Stimulated activated naive CD4-positive, alpha-beta T cell treated with Interleukin-2 at 50 U/mL for 16 hours (primary cell): Measurements from ENCODE around the gene TMEM123.
"Not testable (repeated sequence)": the region's sequence is repeated elsewhere in the genome, so short reads cannot be mapped to it uniquely, and the experiment has no call there.

ENCODE experiments used
- DNase-seq: peaks from one replicate; lab custom pipeline; 2025; lab: John Stamatoyannopoulos, UW

The TMEM123 gene

GRCh38 chr11:102448869-102449224, 3.7 kb downstream of the TMEM123 start:
- DNase-seq: no peak

GRCh38 chr11:102447941-102448868, 4.4 kb downstream of the TMEM123 start:
- no peak for DNase-seq

- DNase-seq: no peak
These were observed 5.4 kb downstream of the TMEM123 start for GRCh38 chr11:102447193-102447592.

- no peak for DNase-seq
These were observed 6.0 kb downstream of the TMEM123 start for GRCh38 chr11:102446606-102447005.

GRCh38 chr11:102444693-102445092, 7.9 kb downstream of the TMEM123 start:
- DNase-seq: not testable (repeated sequence)

- DNase-seq: not testable (repeated sequence)
These were observed 8.4 kb downstream of the TMEM123 start for GRCh38 chr11:102444142-102444541.

GRCh38 chr11:102439063-102439363, 13.6 kb downstream of the TMEM123 start:
- not testable (repeated sequence) for DNase-seq

- no peak for DNase-seq
These were observed 14.1 kb downstream of the TMEM123 start for GRCh38 chr11:102438311-102439062.

GRCh38 chr11:102437727-102438126, 14.8 kb downstream of the TMEM123 start:
- no peak for DNase-seq

GRCh38 chr11:102436976-102437375, 15.6 kb downstream of the TMEM123 start:
- no peak for DNase-seq

- DNase-seq: no peak
These were observed 16.0 kb downstream of the TMEM123 start for GRCh38 chr11:102436561-102436960.

GRCh38 chr11:102435688-102436087, 16.9 kb downstream of the TMEM123 start:
- no peak for DNase-seq

- DNase-seq: not testable (repeated sequence)
These were observed 19.0 kb downstream of the TMEM123 start for GRCh38 chr11:102433571-102433970.

- DNase-seq: not testable (repeated sequence)
These were observed 20.0 kb downstream of the TMEM123 start for GRCh38 chr11:102432560-102432959.

- DNase-seq: no peak
These were observed 21.2 kb downstream of the TMEM123 start for GRCh38 chr11:102431404-102431803.

- DNase-seq: no peak
These were observed 22.3 kb downstream of the TMEM123 start for GRCh38 chr11:102430158-102430836.

- DNase-seq: no peak
These were observed 22.9 kb downstream of the TMEM123 start for GRCh38 chr11:102429691-102430090.

- no peak for DNase-seq
These were observed 23.3 kb downstream of the TMEM123 start for GRCh38 chr11:102429226-102429625.

GRCh38 chr11:102428696-102429095, 23.9 kb downstream of the TMEM123 start:
- no peak for DNase-seq

- DNase-seq: no peak
These were observed 25.5 kb downstream of the TMEM123 start for GRCh38 chr11:102427068-102427467.

GRCh38 chr11:102426570-102426969, 26.0 kb downstream of the TMEM123 start:
- DNase-seq: no peak

- no peak for DNase-seq
These were observed 26.6 kb downstream of the TMEM123 start for GRCh38 chr11:102426000-102426399.

- DNase-seq: no peak
These were observed 28.6 kb downstream of the TMEM123 start for GRCh38 chr11:102423936-102424335.
